Measurements from ENCODE around the gene ZC3H7B. TPM values are rescaled to one million over a fixed set of nuclear protein-coding genes. Genes with fewer than 3 reads are reported as not detected.
"Not testable (repeated sequence)": the region's sequence is repeated elsewhere in the genome, so short reads cannot be mapped to it uniquely, and the experiment has no call there.

Gene ZC3H7B, protein sequence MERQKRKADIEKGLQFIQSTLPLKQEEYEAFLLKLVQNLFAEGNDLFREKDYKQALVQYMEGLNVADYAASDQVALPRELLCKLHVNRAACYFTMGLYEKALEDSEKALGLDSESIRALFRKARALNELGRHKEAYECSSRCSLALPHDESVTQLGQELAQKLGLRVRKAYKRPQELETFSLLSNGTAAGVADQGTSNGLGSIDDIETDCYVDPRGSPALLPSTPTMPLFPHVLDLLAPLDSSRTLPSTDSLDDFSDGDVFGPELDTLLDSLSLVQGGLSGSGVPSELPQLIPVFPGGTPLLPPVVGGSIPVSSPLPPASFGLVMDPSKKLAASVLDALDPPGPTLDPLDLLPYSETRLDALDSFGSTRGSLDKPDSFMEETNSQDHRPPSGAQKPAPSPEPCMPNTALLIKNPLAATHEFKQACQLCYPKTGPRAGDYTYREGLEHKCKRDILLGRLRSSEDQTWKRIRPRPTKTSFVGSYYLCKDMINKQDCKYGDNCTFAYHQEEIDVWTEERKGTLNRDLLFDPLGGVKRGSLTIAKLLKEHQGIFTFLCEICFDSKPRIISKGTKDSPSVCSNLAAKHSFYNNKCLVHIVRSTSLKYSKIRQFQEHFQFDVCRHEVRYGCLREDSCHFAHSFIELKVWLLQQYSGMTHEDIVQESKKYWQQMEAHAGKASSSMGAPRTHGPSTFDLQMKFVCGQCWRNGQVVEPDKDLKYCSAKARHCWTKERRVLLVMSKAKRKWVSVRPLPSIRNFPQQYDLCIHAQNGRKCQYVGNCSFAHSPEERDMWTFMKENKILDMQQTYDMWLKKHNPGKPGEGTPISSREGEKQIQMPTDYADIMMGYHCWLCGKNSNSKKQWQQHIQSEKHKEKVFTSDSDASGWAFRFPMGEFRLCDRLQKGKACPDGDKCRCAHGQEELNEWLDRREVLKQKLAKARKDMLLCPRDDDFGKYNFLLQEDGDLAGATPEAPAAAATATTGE
- total RNA-seq = 44.3 and 49.7 TPM in 2 replicates
- 73.2 TPM for polyA plus RNA-seq (2012)

GRCh38 chr22:41301085-41302020 is at the start of gene ZC3H7B:
Gene ZC3H7B (plus strand): TSS chr22:41301525. CDS start chr22:41320661, 19,136 bp downstream.
- peak; percentile 86 for DNase-seq (ENCODE audit: low read depth)

- DNase-seq (ENCODE audit: low read depth) = no peak
Observed at GRCh38 chr22:41252365-41252764, 49.0 kb upstream of the ZC3H7B start.

GRCh38 chr22:41254230-41254629 is 47.1 kb upstream of the ZC3H7B start:
- DNase-seq (ENCODE audit: low read depth) = no peak

DNA sequence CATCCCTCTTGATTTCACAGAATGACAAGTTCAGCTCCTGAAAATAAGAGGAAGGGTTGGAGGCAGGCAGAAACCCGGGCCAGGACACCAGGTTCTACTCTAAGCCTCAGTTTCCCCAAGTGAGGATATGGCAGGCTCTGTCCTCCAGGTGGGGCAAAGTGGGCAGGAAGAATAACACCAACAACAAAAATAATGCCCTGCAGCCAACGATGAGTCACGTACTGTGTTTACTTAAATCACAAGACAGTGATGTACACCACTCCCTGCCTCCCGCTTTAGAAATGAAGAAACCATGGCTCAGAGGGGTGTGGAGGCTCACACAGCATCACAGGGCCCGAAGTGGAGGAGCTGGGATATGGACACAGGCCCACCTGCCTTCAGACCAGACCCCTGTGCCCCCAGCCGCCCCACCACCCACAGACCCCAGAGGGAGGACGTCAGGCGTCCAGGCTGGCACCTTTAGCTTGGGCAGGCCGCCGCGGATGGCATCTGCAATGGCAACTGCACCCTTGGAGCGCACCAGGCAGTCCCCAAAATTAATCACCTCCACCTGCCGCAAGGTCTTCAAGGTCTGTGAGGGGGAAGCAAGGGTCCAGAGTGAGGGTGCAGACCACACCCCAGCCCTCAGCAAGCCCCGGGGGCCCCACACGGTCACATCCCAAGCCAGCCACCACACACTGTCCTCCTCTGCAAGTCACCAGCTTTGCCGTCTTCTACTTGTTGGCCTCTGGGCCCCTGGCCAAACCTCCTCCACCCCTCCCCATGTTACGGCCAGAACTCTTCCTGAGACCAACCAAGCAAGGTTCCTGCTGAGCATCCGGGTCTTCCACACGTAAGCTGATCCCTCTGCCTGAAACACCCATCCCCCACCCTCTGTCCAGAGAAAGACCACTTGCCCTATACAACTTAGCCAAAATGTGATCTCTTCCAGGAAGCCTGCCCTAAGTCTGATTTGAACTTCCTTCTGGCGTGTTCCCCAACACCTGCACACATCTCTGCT is 44.8 kb upstream of the ZC3H7B start:
- DNase-seq (ENCODE audit: low read depth) = peak; percentile 55

GRCh38 chr22:41257696-41258095 is 43.6 kb upstream of the ZC3H7B start:
- no peak for DNase-seq (ENCODE audit: low read depth)

GRCh38 chr22:41259756-41260155 is 41.6 kb upstream of the ZC3H7B start:
- not testable (repeated sequence) for DNase-seq (ENCODE audit: low read depth)

- DNase-seq (ENCODE audit: low read depth) = no peak
Observed at GRCh38 chr22:41260871-41261270, 40.5 kb upstream of the ZC3H7B start.

- DNase-seq (ENCODE audit: low read depth) = no peak
Observed at GRCh38 chr22:41261541-41262249, 39.6 kb upstream of the ZC3H7B start.

DNA sequence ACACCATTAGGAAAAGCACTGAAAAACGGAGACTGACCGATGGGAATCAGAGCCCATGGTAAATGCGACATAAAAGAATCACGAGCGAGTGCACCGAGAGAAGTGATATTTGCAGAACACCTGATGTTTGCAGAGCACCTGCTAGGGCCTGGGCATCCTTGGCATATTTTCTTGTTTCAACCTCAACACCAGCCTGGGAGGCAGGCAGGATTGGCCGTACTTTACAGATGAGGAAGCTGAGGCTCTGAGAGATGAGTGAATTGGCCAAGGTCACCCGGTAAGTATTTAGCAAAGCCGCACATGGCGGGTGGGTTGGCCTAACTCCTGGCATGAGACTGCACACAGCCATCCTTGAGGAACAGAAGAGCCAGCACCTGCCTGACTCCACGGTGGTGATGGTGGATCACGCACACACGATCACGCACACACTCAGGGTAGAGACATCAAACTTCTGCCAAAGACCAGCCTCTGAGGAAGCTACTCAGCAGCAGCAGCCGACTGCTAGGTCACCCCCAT is 39.0 kb upstream of the ZC3H7B start:
- DNase-seq (ENCODE audit: low read depth) = no peak

DNA sequence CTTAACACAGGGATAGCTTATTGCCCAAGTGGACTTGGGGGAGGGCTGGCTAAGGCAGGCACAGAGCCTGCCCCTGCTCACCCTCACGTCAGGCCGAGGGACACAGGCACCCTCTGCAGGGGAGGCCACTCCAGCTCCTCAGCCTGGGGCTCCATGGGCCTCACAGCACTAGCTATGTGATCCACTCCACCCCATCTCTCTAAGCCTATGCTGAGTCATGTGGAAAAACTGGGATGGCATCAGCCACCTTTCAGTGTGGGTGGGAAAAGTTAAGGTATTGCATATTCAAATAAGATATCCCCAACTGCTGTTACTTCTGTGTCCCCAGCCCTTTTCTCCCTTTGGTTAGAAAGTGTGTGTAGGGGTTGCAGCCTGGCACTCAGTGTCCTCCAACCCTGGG is 37.6 kb upstream of the ZC3H7B start:
- DNase-seq (ENCODE audit: low read depth) = no peak

- no peak for DNase-seq (ENCODE audit: low read depth)
Observed at GRCh38 chr22:41264408-41264941, 36.9 kb upstream of the ZC3H7B start.

DNA sequence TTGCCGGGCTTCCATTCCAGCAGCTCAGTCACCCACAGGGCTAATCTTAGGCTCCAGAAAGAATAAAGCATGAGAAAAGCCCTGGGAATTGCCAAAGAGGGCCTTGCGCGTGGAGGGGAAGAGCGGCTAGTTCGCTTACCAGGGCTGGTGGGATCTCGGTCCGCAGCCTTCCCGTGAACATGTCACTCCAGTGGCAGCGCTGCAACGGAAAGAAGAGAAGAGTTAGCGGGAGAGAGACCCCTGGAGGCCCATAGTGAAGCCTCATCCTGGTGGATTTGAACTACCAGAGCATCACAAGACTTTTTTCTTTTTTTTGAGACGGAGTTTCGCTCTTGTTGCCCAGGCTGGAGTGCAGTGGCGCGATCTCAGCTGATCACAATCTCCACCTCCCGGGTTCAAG is 33.4 kb upstream of the ZC3H7B start:
- DNase-seq (ENCODE audit: low read depth) = no peak

DNA sequence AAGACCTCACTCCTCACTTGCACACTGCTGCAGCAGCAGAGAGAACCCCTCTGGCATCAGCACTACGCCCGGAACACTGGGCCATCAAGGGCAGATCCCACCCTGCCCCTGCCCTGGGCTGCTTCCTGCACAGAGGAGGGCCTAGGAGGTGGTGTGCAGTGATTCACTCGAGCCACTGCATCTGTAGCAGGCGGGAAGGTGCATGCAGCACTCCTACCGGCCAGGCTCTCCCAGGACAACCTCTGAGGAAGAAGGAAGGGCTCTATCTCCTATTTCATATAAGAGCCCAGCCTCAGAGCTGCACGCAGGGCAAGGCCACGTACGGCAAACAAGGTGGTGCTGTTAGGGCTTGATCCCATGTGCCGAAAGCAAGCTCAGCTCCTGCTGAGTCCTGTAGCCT is 29.5 kb upstream of the ZC3H7B start:
- no peak for DNase-seq (ENCODE audit: low read depth)

- peak; percentile 44 for DNase-seq (ENCODE audit: low read depth)
Observed at GRCh38 chr22:41273128-41273527, 28.2 kb upstream of the ZC3H7B start.

DNA sequence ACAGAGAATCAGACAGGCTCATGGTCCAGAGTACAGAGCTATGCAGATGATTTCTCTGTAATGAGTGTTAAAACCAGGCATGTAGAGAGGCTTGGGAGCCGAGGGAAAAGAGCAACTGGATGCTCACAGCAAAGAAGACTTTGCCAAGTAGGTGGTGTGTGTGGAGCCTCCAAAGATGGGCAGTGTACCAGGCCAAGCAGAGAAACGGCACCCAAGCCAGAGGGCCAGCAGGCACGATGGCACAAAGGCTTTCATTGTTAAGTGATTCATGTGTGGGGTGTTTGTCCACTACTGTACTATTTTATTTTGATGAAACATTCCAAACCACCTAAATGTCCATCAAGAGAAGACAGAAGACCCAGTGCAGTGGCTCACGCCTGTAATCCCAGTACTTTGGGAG is 26.5 kb upstream of the ZC3H7B start:
- peak; percentile 18 for DNase-seq (ENCODE audit: low read depth)

- DNase-seq (ENCODE audit: low read depth) = no peak
Observed at GRCh38 chr22:41280065-41280464, 21.3 kb upstream of the ZC3H7B start.

DNA sequence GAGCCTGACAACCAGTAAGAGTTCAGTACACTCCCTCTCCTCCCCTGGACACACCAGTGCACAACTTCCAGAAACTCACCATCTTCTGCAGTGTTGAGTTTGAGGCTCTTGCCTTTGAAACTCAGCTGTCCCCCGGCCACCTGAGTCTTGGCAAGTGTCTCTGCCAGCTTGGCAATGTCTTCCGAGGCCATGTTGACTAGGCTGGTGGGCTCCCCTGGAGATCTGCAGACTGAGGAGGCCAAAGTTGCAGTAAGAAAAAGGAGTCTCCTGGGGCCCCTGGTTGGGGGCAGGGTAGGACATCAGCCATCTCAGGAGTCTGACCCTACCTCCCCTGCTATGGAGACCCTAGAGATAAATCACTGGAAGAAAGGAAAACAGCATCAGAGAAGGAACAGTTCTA is 20.5 kb upstream of the ZC3H7B start:
- no peak for DNase-seq (ENCODE audit: low read depth)

- no peak for DNase-seq (ENCODE audit: low read depth)
Observed at GRCh38 chr22:41284465-41284864, 16.9 kb upstream of the ZC3H7B start.

- peak; percentile 84 for DNase-seq (ENCODE audit: low read depth)
Observed at GRCh38 chr22:41285441-41285819, 15.9 kb upstream of the ZC3H7B start.

Data from myocyte (in vitro differentiated cells).